Loucy (cell line): Measurements from ENCODE around the gene TSEN2.

ENCODE experiments used
- H2AFZ ChIP-seq: fragments of 200-600 bp; sonication (generic); 2 replicates; pipeline ENCODE4 v1.6.0; 2016; ENCODE audit warnings: antibody characterized with exemption, mild to moderate bottlenecking, low read length, moderate library complexity
- H3F3A ChIP-seq: fragments of 200-600 bp; 2 replicates; pipeline ENCODE4 v1.6.0; 2016; ENCODE audit warnings: antibody characterized with exemption, low read depth, mild to moderate bottlenecking
- H3K27me3 ChIP-seq: fragments of 200-600 bp; sonication (generic); 2 replicates; pipeline ENCODE4 v1.6.1; 2014; ENCODE audit warnings: low read length, mild to moderate bottlenecking; ENCODE audit not compliant: insufficient read depth, poor library complexity, severe bottlenecking
- H3K36me3 ChIP-seq: fragments of 200-600 bp; sonication (generic); 2 replicates; pipeline ENCODE4 v1.6.1; 2016; ENCODE audit warnings: low read length; ENCODE audit not compliant: insufficient read depth
- H3K4me1 ChIP-seq: fragments of 200-600 bp; sonication (generic); 2 replicates; pipeline ENCODE4 v1.5.1; 2014; ENCODE audit warnings: low read length, mild to moderate bottlenecking; ENCODE audit not compliant: insufficient read depth, poor library complexity, severe bottlenecking
- H3K4me2 ChIP-seq: fragments of 200-600 bp; sonication (generic); 2 replicates; pipeline ENCODE4 v1.6.0; 2014; ENCODE audit warnings: antibody characterized with exemption, low read length, low read depth, mild to moderate bottlenecking; ENCODE audit not compliant: poor library complexity, severe bottlenecking
- H3K4me3 ChIP-seq: fragments of 200-600 bp; sonication (generic); 2 replicates; pipeline ENCODE4 v1.5.1; 2014; ENCODE audit warnings: low read length, mild to moderate bottlenecking, mixed read lengths; ENCODE audit not compliant: poor library complexity, severe bottlenecking
- H3K79me2 ChIP-seq: fragments of 200-600 bp; sonication (generic); 2 replicates; pipeline ENCODE4 v1.6.1; 2014; ENCODE audit warnings: low read length; ENCODE audit not compliant: insufficient read depth
- H3K9ac ChIP-seq: fragments of 200-600 bp; sonication (generic); 2 replicates; pipeline ENCODE4 v1.6.0; 2014; ENCODE audit warnings: mild to moderate bottlenecking, low read depth, low read length, moderate library complexity; ENCODE audit not compliant: poor library complexity, severe bottlenecking
- H3K9me2 ChIP-seq: fragments of 200-600 bp; sonication (generic); replicated peaks from 2 replicates; pipeline ENCODE4 v1.6.1; 2016; ENCODE audit warnings: low read depth, low read length, mixed read lengths
- H3K9me3 ChIP-seq: fragments of 200-600 bp; sonication (generic); 2 replicates; pipeline ENCODE4 v1.6.1; 2014; ENCODE audit warnings: mild to moderate bottlenecking, antibody characterized with exemption, low read length, low read depth; ENCODE audit not compliant: insufficient read depth
- H4K20me1 ChIP-seq: fragments of 200-600 bp; sonication (generic); 2 replicates; pipeline ENCODE4 v1.6.0; 2014; ENCODE audit warnings: antibody characterized with exemption, low read length, mild to moderate bottlenecking; ENCODE audit not compliant: insufficient read depth, poor library complexity, severe bottlenecking
- CTCF ChIP-seq: fragments of 200-600 bp; sonication (generic); conservative IDR thresholded peaks from 2 replicates; pipeline ENCODE4 v1.5.1; 2014; ENCODE audit warnings: mild to moderate bottlenecking, antibody characterized with exemption, low read length
- EZH2phosphoT487 ChIP-seq: fragments of 200-600 bp; IDR thresholded peaks from 2 replicates; pipeline ENCODE4 v1.6.1; 2018; ENCODE audit warnings: antibody characterized with exemption, mild to moderate bottlenecking, moderate library complexity, borderline replicate concordance

TSEN2 gene

GRCh38 chr3:12437861-12438260, 46.4 kb upstream of the TSEN2 start:
- Histone ChIP-seq H3F3A (no peaks in the 10 kb centered on the region), H3K4me3 (no peak overlapping the region), H2AFZ (no peak overlapping the region), H4K20me1 (no peaks in the 10 kb centered on the region), H3K9me2 (no peaks in the 10 kb centered on the region), H3K4me1 (no peaks in the 10 kb centered on the region), H3K27me3 (peaks cover 38% of the 10 kb centered on the region), H3K9me3 (no peaks in the 10 kb centered on the region), H3K9ac (no peak overlapping the region), H3K36me3 (no peaks in the 10 kb centered on the region), H3K4me2 (no peak overlapping the region), H3K79me2 (no peaks in the 10 kb centered on the region)
- TF ChIP-seq EZH2phosphoT487 = no peak
- no peak for TF ChIP-seq CTCF

- H2AFZ ChIP-seq = no peak overlapping the region
- no peaks in the 10 kb centered on the region for H3K79me2 ChIP-seq
- peaks cover 34% of the 10 kb centered on the region for H3K27me3 ChIP-seq
- no peak overlapping the region for H3K4me3 ChIP-seq
- H3K36me3 ChIP-seq = no peaks in the 10 kb centered on the region
- no peaks in the 10 kb centered on the region for H3K9me3 ChIP-seq
- no peak overlapping the region for H3K4me2 ChIP-seq
- H3K4me1 ChIP-seq = no peaks in the 10 kb centered on the region
- no peak overlapping the region for H3K9ac ChIP-seq
- no peaks in the 10 kb centered on the region for H4K20me1 ChIP-seq
- no peak for TF ChIP-seq EZH2phosphoT487
- no peaks in the 10 kb centered on the region for H3K9me2 ChIP-seq
- H3F3A ChIP-seq = no peaks in the 10 kb centered on the region
These were observed 46.0 kb upstream of the TSEN2 start for GRCh38 chr3:12438318-12438717.

GRCh38 chr3:12439161-12439940, 44.9 kb upstream of the TSEN2 start:
- Histone ChIP-seq H3K4me2 (no peak overlapping the region), H3K9ac (no peak overlapping the region), H2AFZ (no peak overlapping the region), H3K9me2 (no peaks in the 10 kb centered on the region), H3K4me3 (no peak overlapping the region), H3F3A (no peaks in the 10 kb centered on the region), H3K27me3 (peaks cover 25% of the 10 kb centered on the region), H3K36me3 (no peaks in the 10 kb centered on the region), H3K9me3 (no peaks in the 10 kb centered on the region), H4K20me1 (no peaks in the 10 kb centered on the region), H3K79me2 (no peaks in the 10 kb centered on the region), H3K4me1 (no peaks in the 10 kb centered on the region)
- TF ChIP-seq CTCF (no peak), EZH2phosphoT487 (no peak)
